Measurements from ENCODE around the gene PDE9A.

DNA sequence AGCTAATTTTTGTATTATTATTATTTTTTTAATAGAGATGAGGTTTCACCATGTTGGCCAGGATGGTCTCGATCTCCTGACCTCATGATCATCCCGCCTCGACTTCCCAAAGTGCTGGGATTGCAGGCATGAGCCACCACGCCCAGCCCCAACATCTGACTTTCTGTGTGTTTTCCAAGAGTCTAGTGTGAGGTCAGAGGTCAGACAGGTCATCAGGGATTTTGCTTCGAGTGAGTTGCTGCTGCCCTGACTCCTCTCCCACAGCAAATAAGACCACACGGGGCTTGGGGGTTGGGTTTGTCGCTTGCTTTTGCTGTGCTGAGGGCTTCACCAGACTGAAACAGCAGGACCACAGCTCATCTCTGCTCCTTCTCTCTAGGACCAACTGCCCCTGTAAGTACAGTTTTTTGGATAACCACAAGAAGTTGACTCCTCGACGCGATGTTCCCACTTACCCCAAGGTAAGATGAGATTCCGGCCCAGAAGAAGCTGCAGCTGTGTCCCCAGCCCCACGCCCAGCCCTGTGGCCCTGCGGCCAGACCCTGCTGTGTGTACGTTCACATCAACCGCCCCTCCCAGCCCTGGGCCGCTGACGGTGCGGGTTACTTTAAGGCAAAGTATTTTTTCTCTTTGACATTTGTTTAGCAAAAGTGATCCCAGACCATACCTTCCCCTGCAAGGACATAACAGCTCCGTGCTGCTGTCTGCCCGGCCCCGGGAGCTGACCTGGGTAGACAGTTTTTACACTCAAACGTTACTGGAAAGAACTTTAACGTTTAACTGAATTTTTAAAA lies 97.5 kb downstream of the PDE9A start:
- TF ChIP-seq CTCF (IDR thresholded peaks at IDR 0.05; ENCODE audit: insufficient read depth, low read length) (no peak), GABPA (IDR thresholded peaks at IDR 0.05; ENCODE audit: low read depth) (no peak), POLR2AphosphoS5 (IDR thresholded peaks at IDR 0.05; ENCODE audit: low read depth) (no peak), REST (IDR thresholded peaks at IDR 0.05; ENCODE audit: insufficient replicate concordance, low read depth) (no peak)
